NCI-H187 treated with DMSO at 0.1 percent for 48 hours (cell line): Measurements from ENCODE around the gene NOS1AP.
A peak's percentile ranks its signal among the peaks of the same experiment; 100 is the strongest.
"Not testable (repeated sequence)": the region's sequence is repeated elsewhere in the genome, so short reads cannot be mapped to it uniquely, and the experiment has no call there.

Source experiments
- DNase-seq: peaks from one replicate; lab custom pipeline; 2025; lab: John Stamatoyannopoulos, UW

NOS1AP gene

GRCh38 chr1:162069334-162070093 lies at the start of gene NOS1AP:
Gene NOS1AP, plus strand, starts transcription at chr1:162069691. Its CDS starts 487 bp downstream, at chr1:162070178.
- DNase-seq: peak; percentile 64

GRCh38 chr1:162020150-162020549 lies 49.3 kb upstream of the NOS1AP start:
- no peak for DNase-seq

GRCh38 chr1:162021124-162021523 lies 48.4 kb upstream of the NOS1AP start:
- no peak for DNase-seq

GRCh38 chr1:162022626-162023025 lies 46.9 kb upstream of the NOS1AP start:
- no peak for DNase-seq

- DNase-seq: no peak
Measured at GRCh38 chr1:162023181-162023546, 46.3 kb upstream of the NOS1AP start.

- no peak for DNase-seq
Measured at GRCh38 chr1:162023547-162024501, 45.7 kb upstream of the NOS1AP start, which contains the start of gene OLFML2B. Gene OLFML2B, minus strand, starts transcription at chr1:162023869. Its CDS starts 439 bp downstream, at chr1:162023430.

- DNase-seq: no peak
Measured at GRCh38 chr1:162025541-162025940, 44.0 kb upstream of the NOS1AP start.

GRCh38 chr1:162026881-162027280 lies 42.6 kb upstream of the NOS1AP start:
- DNase-seq: no peak

- DNase-seq: no peak
Measured at GRCh38 chr1:162028726-162029125, 40.8 kb upstream of the NOS1AP start.

- DNase-seq: no peak
Measured at GRCh38 chr1:162029157-162029556, 40.3 kb upstream of the NOS1AP start.

- DNase-seq: no peak
Measured at GRCh38 chr1:162030759-162031280, 38.7 kb upstream of the NOS1AP start.

- no peak for DNase-seq
Measured at GRCh38 chr1:162033428-162033827, 36.1 kb upstream of the NOS1AP start.

GRCh38 chr1:162035241-162035640 lies 34.2 kb upstream of the NOS1AP start:
- no peak for DNase-seq

GRCh38 chr1:162036163-162036562 lies 33.3 kb upstream of the NOS1AP start:
- no peak for DNase-seq

GRCh38 chr1:162038624-162039023 lies 30.9 kb upstream of the NOS1AP start:
- no peak for DNase-seq

GRCh38 chr1:162040001-162040400 lies 29.5 kb upstream of the NOS1AP start:
- no peak for DNase-seq

GRCh38 chr1:162040657-162041056 lies 28.8 kb upstream of the NOS1AP start:
- no peak for DNase-seq

- no peak for DNase-seq
Measured at GRCh38 chr1:162042361-162042760, 27.1 kb upstream of the NOS1AP start.

GRCh38 chr1:162046921-162047320 lies 22.6 kb upstream of the NOS1AP start:
- no peak for DNase-seq

GRCh38 chr1:162053949-162054348 lies 15.5 kb upstream of the NOS1AP start:
- DNase-seq: not testable (repeated sequence)

GRCh38 chr1:162055062-162055461 lies 14.4 kb upstream of the NOS1AP start:
- DNase-seq: no peak

GRCh38 chr1:162056043-162056442 lies 13.4 kb upstream of the NOS1AP start:
- DNase-seq: peak; percentile 46

GRCh38 chr1:162056579-162056978 lies 12.9 kb upstream of the NOS1AP start:
- DNase-seq: no peak
